Endothelial cell (in vitro differentiated cells): ENCODE data around the gene PRKCI. TPM values are rescaled to one million over a fixed set of nuclear protein-coding genes. Genes with fewer than 3 reads are reported as not detected.

ENCODE experiments used
- DNase-seq: peaks from one replicate; pipeline ENCODE4 v3.0.0; 2021; ENCODE audit warnings: low spot score
- H3K27ac Mint-ChIP-seq: one replicate; pipeline ENCODE4 v1.8.0; 2021; ENCODE audit warnings: mixed read lengths, inconsistent platforms; ENCODE audit not compliant: unreplicated experiment
- H3K27me3 Mint-ChIP-seq: one replicate; pipeline ENCODE4 v1.8.0; 2021; ENCODE audit warnings: mild to moderate bottlenecking, moderate library complexity, mixed read lengths, inconsistent platforms; ENCODE audit not compliant: unreplicated experiment
- H3K36me3 Mint-ChIP-seq: one replicate; pipeline ENCODE4 v1.8.0; 2021; ENCODE audit warnings: mild to moderate bottlenecking, low read depth, mixed read lengths, inconsistent platforms; ENCODE audit not compliant: unreplicated experiment
- H3K4me1 Mint-ChIP-seq: one replicate; pipeline ENCODE4 v1.8.0; 2021; ENCODE audit warnings: mild to moderate bottlenecking, mixed read lengths, inconsistent platforms; ENCODE audit not compliant: unreplicated experiment
- H3K4me3 Mint-ChIP-seq: one replicate; pipeline ENCODE4 v1.8.0; 2021; ENCODE audit warnings: mild to moderate bottlenecking, mixed read lengths, inconsistent platforms; ENCODE audit not compliant: unreplicated experiment
- H3K9me3 Mint-ChIP-seq: one replicate; pipeline ENCODE4 v1.8.0; 2021; ENCODE audit warnings: mixed read lengths, inconsistent platforms; ENCODE audit not compliant: unreplicated experiment
- CTCF ChIP-seq: fragments of 200-600 bp; sonication (generic); IDR thresholded peaks from one replicate; pipeline ENCODE4 v1.5.0; 2021; ENCODE audit warnings: antibody characterized with exemption; ENCODE audit not compliant: unreplicated experiment
- total RNA-seq: library from RNA; stranded (reverse); fragmentation: NEBNext Ultra II Directional; extraction: Animal tissue kit (Norgen Biotek cat#: 25700); gene quantifications from one replicate; pipeline ENCODE4 v1.2.1, GENCODE V29; 2021; ENCODE audit not compliant: unreplicated experiment

Gene PRKCI
- total RNA-seq, 1 donor from 2014 or later, result 39.7 TPM

GRCh38 chr3:170278627-170279026 is 56.4 kb downstream of the PRKCI start:
- no peak for TF ChIP-seq CTCF
- DNase-seq, result no peak
- Mint-ChIP-seq H3K4me3 (peak overlapping the region; percentile 19), H3K9me3 (no peaks in the 10 kb centered on the region), H3K27ac (no peak overlapping the region), H3K4me1 (no peaks in the 10 kb centered on the region), H3K36me3 (peaks cover 18% of the 10 kb centered on the region), H3K27me3 (no peaks in the 10 kb centered on the region)

GRCh38 chr3:170290194-170290593 is 68.0 kb downstream of the PRKCI start:
- peaks cover 7% of the 10 kb centered on the region for H3K36me3 Mint-ChIP-seq
- no peak for TF ChIP-seq CTCF
- H3K4me3 Mint-ChIP-seq, result no peak overlapping the region
- DNase-seq, result no peak
- no peaks in the 10 kb centered on the region for H3K9me3 Mint-ChIP-seq
- no peaks in the 10 kb centered on the region for H3K4me1 Mint-ChIP-seq
- H3K27ac Mint-ChIP-seq, result no peak overlapping the region
- no peaks in the 10 kb centered on the region for H3K27me3 Mint-ChIP-seq

GRCh38 chr3:170295586-170295985 is 73.4 kb downstream of the PRKCI start:
- no peak for DNase-seq
- H3K4me3 Mint-ChIP-seq, result no peak overlapping the region
- no peak overlapping the region for H3K27ac Mint-ChIP-seq
- no peaks in the 10 kb centered on the region for H3K4me1 Mint-ChIP-seq
- no peaks in the 10 kb centered on the region for H3K27me3 Mint-ChIP-seq
- peaks cover 3% of the 10 kb centered on the region for H3K36me3 Mint-ChIP-seq
- H3K9me3 Mint-ChIP-seq, result no peaks in the 10 kb centered on the region
- TF ChIP-seq CTCF, result no peak

GRCh38 chr3:170296703-170297102 is 74.5 kb downstream of the PRKCI start:
- no peak for TF ChIP-seq CTCF
- no peak overlapping the region for H3K4me3 Mint-ChIP-seq
- H3K4me1 Mint-ChIP-seq, result no peaks in the 10 kb centered on the region
- DNase-seq, result no peak
- H3K27ac Mint-ChIP-seq, result no peak overlapping the region
- H3K9me3 Mint-ChIP-seq, result no peaks in the 10 kb centered on the region
- peaks cover 3% of the 10 kb centered on the region for H3K36me3 Mint-ChIP-seq
- H3K27me3 Mint-ChIP-seq, result no peaks in the 10 kb centered on the region

GRCh38 chr3:170301405-170301804 is 79.2 kb downstream of the PRKCI start:
- no peak overlapping the region for H3K4me3 Mint-ChIP-seq
- H3K27ac Mint-ChIP-seq, result no peak overlapping the region
- H3K9me3 Mint-ChIP-seq, result no peaks in the 10 kb centered on the region
- no peaks in the 10 kb centered on the region for H3K4me1 Mint-ChIP-seq
- DNase-seq, result no peak
- no peak for TF ChIP-seq CTCF
- H3K27me3 Mint-ChIP-seq, result no peaks in the 10 kb centered on the region
- H3K36me3 Mint-ChIP-seq, result peaks cover 3% of the 10 kb centered on the region
